AG04450 (cell line): ENCODE results near the gene VPS9D1. TPM values are rescaled to one million over a fixed set of nuclear protein-coding genes. Genes with fewer than 3 reads are reported as not detected.

Experiments used
- CTCF ChIA-PET: fragments of 300-600, 350-600 bp; formaldehyde crosslinking; extraction: SDS; loops from one replicate; lab custom pipeline; 2022; ENCODE audit warnings: antibody characterized with exemption, inconsistent platforms; lab: Charles Lee
- POLR2A ChIA-PET: fragments of 350-600 bp; formaldehyde crosslinking; extraction: SDS; loops from one replicate; lab custom pipeline; 2021; ENCODE audit warnings: antibody characterized with exemption, inconsistent platforms; lab: Yijun Ruan, JAX
- DNase-seq: peaks from one replicate; pipeline ENCODE4 v3.0.0-alpha.2; 2011; ENCODE audit warnings: low read depth, low spot score
- H3K27ac ChIP-seq: one replicate; pipeline ENCODE4 v1.5.1; 2012; ENCODE audit warnings: low read depth, low read length, control low read depth
- H3K27me3 ChIP-seq: one replicate; pipeline ENCODE4 v1.6.0; 2012; ENCODE audit warnings: low read length; ENCODE audit not compliant: control insufficient read depth, insufficient read depth
- H3K4me3 ChIP-seq: 2 replicates; pipeline ENCODE4 v1.5.1; 2011; ENCODE audit warnings: mild to moderate bottlenecking, low read depth, low read length, control low read depth
- H3K9me3 ChIP-seq: 2 replicates; pipeline ENCODE4 v1.5.1; 2012; ENCODE audit warnings: low read length; ENCODE audit not compliant: control insufficient read depth, insufficient read depth
- CTCF ChIP-seq: IDR thresholded peaks from 2 replicates; pipeline ENCODE4 v1.5.1; 2011; ENCODE audit warnings: low read depth, low read length, control low read depth, inconsistent platforms
- polyA plus RNA-seq: library from polyadenylated mRNA; depleted of rRNA; stranded (reverse); fragments of >200 nt; gene quantifications from 2 replicates; pipeline ENCODE4 v1.2.3, GENCODE V29; 2011

The VPS9D1 gene
- polyA plus RNA-seq, 1 experiment = 8.6 TPM

- Histone ChIP-seq H3K9me3 (no peaks in the 10 kb centered on the region; the same call in 1 of the 2 replicates), H3K4me3 (no peak overlapping the region), H3K27ac (no peak overlapping the region), H3K27me3 (no peaks in the 10 kb centered on the region)
- ChIA-PET CTCF (interaction anchor here (0.6 to 1.2 kb wide), 2 partner anchors 122 to 158 kb away, joined by 3 to 5 read pairs; no protein-coding TSS in a partner anchor), POLR2A (interaction anchor here (0.9 kb wide), 1 partner anchor 52 kb away, joined by 3 read pairs; the partner anchor contains the start of gene CDK10)
- no peak for DNase-seq
- TF ChIP-seq CTCF = no peak
Observed at GRCh38 chr16:89738538-89739317, 18.0 kb upstream of the VPS9D1 start.

- no peaks in the 10 kb centered on the region for H3K27me3 ChIP-seq
- no peaks in the 10 kb centered on the region; the same call in 1 of the 2 replicates for H3K9me3 ChIP-seq
- POLR2A ChIA-PET = no interaction called here
- TF ChIP-seq CTCF = no peak
- no peak for DNase-seq
- CTCF ChIA-PET = no interaction called here
- no peak overlapping the region for H3K27ac ChIP-seq
- no peak overlapping the region for H3K4me3 ChIP-seq
Observed at GRCh38 chr16:89738072-89738377, 17.3 kb upstream of the VPS9D1 start.

GRCh38 chr16:89737341-89738071, 16.8 kb upstream of the VPS9D1 start:
- POLR2A ChIA-PET = no interaction called here

GRCh38 chr16:89736554-89736953, 15.9 kb upstream of the VPS9D1 start:
- POLR2A ChIA-PET = no interaction called here
- DNase-seq = no peak
- H3K4me3 ChIP-seq = no peak overlapping the region
- H3K9me3 ChIP-seq = no peaks in the 10 kb centered on the region; the same call in 1 of the 2 replicates
- TF ChIP-seq CTCF = no peak
- CTCF ChIA-PET = interaction anchor here (1.5 kb wide), 1 partner anchor 124 kb away, joined by 6 read pairs; no protein-coding TSS in a partner anchor
- no peaks in the 10 kb centered on the region for H3K27me3 ChIP-seq
- no peak overlapping the region for H3K27ac ChIP-seq

More at GRCh38 chr16:89737341-89738071, 16.8 kb upstream of the VPS9D1 start:
- DNase-seq = no peak
- H3K27me3 ChIP-seq = no peaks in the 10 kb centered on the region
- H3K4me3 ChIP-seq = no peak overlapping the region
- no peak for TF ChIP-seq CTCF
- no peak overlapping the region for H3K27ac ChIP-seq
- CTCF ChIA-PET = interaction anchor here (1.5 kb wide), 1 partner anchor 123 kb away, joined by 6 read pairs; no protein-coding TSS in a partner anchor
- no peaks in the 10 kb centered on the region; the same call in 1 of the 2 replicates for H3K9me3 ChIP-seq
